ENCODE data around the gene PTPRK. TPM values are rescaled to one million over a fixed set of nuclear protein-coding genes. Genes with fewer than 3 reads are reported as not detected.
A peak's percentile ranks its signal among the peaks of the same experiment; 100 is the strongest.

Gene PTPRK
- total and polyA plus RNA-seq, 2 of the 13 experiments (the other 11 are each of a cell fraction or from before 2014, with no cell fraction given), result 43.6 to 98.3 TPM

- peak; percentile 93 for TF ChIP-seq ZBTB33 (CRISPR knock-in tag; IDR thresholded peaks at IDR 0.05)
- peak; percentile 64; the same call in 1 of the 2 replicates for TF ChIP-seq SOX5 (CRISPR knock-in tag; IDR thresholded peaks at IDR 0.05; ENCODE audit: borderline replicate concordance)
- no peak for TF ChIP-seq SOX13 (IDR thresholded peaks at IDR 0.05)
- TF ChIP-seq SOX13 (CRISPR knock-in tag; conservative IDR thresholded peaks at IDR 0.05 in 1 of 2, IDR thresholded peaks at IDR 0.05 in 1 of 2), result peak in 1 of 2 experiments; percentile 65; a peak in 2 of 4 replicates
- TF ChIP-seq TBP (CRISPR knock-in tag; IDR thresholded peaks at IDR 0.05), result no peak
- no peak for TF ChIP-seq SOX6 (IDR thresholded peaks at IDR 0.05)
- peak; percentile 61 for TF ChIP-seq SOX6 (CRISPR knock-in tag; IDR thresholded peaks at IDR 0.05)
These were observed 26.0 kb downstream of the PTPRK start (continued) for GRCh38 chr6:128494440-128494839.

GRCh38 chr6:128493877-128494276 is 26.5 kb downstream of the PTPRK start:
- Histone ChIP-seq H3K27ac (ENCODE audit: extremely low read length, insufficient read depth, low read length) (no peak overlapping the region), H3K4me2 (ENCODE audit: low read depth, low read length) (no peak overlapping the region), H3K9me3 (ENCODE audit: low read length) (no peaks in the 10 kb centered on the region), H3K4me1 (ENCODE audit: insufficient read depth, low read length) (peaks cover 61% of the 10 kb centered on the region), H3K27me3 (ENCODE audit: control insufficient read depth in 1 of 2, insufficient read depth in 2 of 2, low read length in 2 of 2) (no peaks in the 10 kb centered on the region), H4K20me1 (ENCODE audit: insufficient read depth, low read length) (no peaks in the 10 kb centered on the region), H2AFZ (ENCODE audit: low read length) (no peak overlapping the region), H3K79me2 (ENCODE audit: insufficient read depth, low read length) (peaks cover 95% of the 10 kb centered on the region), H3K36me3 (replicated peaks in 1 of 2; ENCODE audit: control insufficient read depth in 1 of 2, insufficient read depth in 2 of 2, low read length in 2 of 2) (peaks cover 3 to 26% of the 10 kb centered on the region in 2 experiments), H3K9ac (ENCODE audit: insufficient read depth, low read depth, low read length) (no peak overlapping the region), H3K4me3 (replicated peaks in 1 of 3; ENCODE audit: insufficient read depth in 1 of 3, low read depth in 2 of 3, low read length in 3 of 3) (no peak overlapping the region)
- intact Hi-C loops (cut with micrococcal nuclease; ENCODE audit: unreplicated experiment), result no loop called here
- FAIRE-seq, result no peak
- ATAC-seq, result no peak
- ChIA-PET CTCF (ENCODE audit: low intra/inter-chr PET ratio, low total read pairs) (no interaction called here), POLR2A (interaction anchor here (0.7 to 2.7 kb wide), 3 partner anchors 12 to 16 kb away, joined by 4 to 9 read pairs (median 8); no protein-coding TSS in a partner anchor)
- BruUV-seq (replicated peaks), result no TSS peak
- WGBS (ENCODE audit: low lambda C conversion rate), result 99% methylated on average over 4 of the region's 4 CpGs
- in situ Hi-C loops (cut with HindIII; ENCODE audit: extremely low pct_ligation_motif_present, low pct_unique_long_range_greater_than_20kb), result no loop called here
- no peak for DNase-seq (ENCODE audit: low spot score)
- no peak for TF ChIP-seq ZNF251 (CRISPR knock-in tag; IDR thresholded peaks at IDR 0.05)
- TF ChIP-seq ZNF570 (CRISPR knock-in tag; IDR thresholded peaks at IDR 0.05; ENCODE audit: borderline replicate concordance), result no peak
- TF ChIP-seq CERS6 (CRISPR knock-in tag; IDR thresholded peaks at IDR 0.05), result no peak
- TF ChIP-seq ZNF34 (CRISPR knock-in tag; IDR thresholded peaks at IDR 0.05; ENCODE audit: borderline replicate concordance), result no peak
- TF ChIP-seq ZNF234 (CRISPR knock-in tag; conservative IDR thresholded peaks at IDR 0.05), result no peak
- TF ChIP-seq ZNF225 (CRISPR knock-in tag; IDR thresholded peaks at IDR 0.05), result no peak
- no peak for TF ChIP-seq ZZZ3 (CRISPR knock-in tag; IDR thresholded peaks at IDR 0.05; ENCODE audit: borderline replicate concordance)
- no peak for TF ChIP-seq TAF1 (CRISPR knock-in tag; IDR thresholded peaks at IDR 0.05)
- no peak for TF ChIP-seq ZNF24 (IDR thresholded peaks at IDR 0.05)
- no peak for TF ChIP-seq MAX (IDR thresholded peaks at IDR 0.05)
- no peak for TF ChIP-seq EEA1 (CRISPR knock-in tag; IDR thresholded peaks at IDR 0.05; ENCODE audit: borderline replicate concordance)
- TF ChIP-seq KDM5B (CRISPR knock-in tag; IDR thresholded peaks at IDR 0.05; ENCODE audit: borderline replicate concordance), result no peak
- TF ChIP-seq NBN (conservative IDR thresholded peaks at IDR 0.05), result no peak
- no peak for TF ChIP-seq ZBTB3 (CRISPR knock-in tag; IDR thresholded peaks at IDR 0.05; ENCODE audit: borderline replicate concordance, low read depth)
- TF ChIP-seq GMEB2 (CRISPR knock-in tag; IDR thresholded peaks at IDR 0.05; ENCODE audit: low read depth), result no peak

Data from HepG2 (cell line).